ENCODE data around the gene SAMD1.

DNA sequence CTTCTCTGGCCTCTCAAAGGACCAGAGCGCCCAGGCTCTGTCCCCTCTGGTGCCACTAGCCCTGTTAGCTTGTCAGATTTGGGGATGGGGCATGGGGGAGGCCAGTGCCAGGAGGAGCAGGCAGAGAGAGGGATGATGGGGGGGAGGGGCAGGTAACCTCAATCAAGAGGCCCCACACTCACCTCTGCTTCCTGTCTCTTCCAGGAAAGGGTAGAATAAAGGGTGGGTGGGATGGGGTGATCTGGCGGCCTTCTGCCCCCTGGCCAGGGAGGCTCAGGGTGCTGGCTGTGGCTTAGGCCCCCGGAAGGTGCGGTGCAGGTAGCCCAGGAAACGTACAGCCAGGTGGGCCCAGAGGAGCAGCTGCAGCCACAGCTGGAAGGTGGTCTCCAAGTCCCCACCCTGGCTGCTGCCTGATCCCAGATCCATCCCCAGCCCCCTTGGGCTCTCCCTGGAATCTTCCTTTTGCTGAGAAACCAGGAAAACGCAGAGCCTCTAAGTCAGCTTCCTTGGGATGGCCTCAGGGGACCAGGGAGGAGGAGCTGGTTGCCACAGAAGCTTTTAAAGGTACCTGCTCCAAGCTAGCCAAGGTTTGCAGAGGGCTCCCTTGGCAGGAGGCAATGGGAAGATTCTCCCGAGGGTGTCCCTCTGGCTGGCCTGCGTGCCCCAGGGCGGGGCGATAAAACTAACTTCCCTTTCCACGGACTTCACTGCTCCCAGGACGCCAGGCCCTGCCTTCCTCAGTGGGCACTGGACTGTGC is 21.7 kb upstream of the SAMD1 start:
- no peak for TF ChIP-seq CTCF (IDR thresholded peaks at IDR 0.05 in 8 of 11, conservative IDR thresholded peaks at IDR 0.05 in 3 of 11)
- no peak for TF ChIP-seq POLR2A (IDR thresholded peaks at IDR 0.05)
